ENCODE data around the gene WASF2.

Gene WASF2

DNA sequence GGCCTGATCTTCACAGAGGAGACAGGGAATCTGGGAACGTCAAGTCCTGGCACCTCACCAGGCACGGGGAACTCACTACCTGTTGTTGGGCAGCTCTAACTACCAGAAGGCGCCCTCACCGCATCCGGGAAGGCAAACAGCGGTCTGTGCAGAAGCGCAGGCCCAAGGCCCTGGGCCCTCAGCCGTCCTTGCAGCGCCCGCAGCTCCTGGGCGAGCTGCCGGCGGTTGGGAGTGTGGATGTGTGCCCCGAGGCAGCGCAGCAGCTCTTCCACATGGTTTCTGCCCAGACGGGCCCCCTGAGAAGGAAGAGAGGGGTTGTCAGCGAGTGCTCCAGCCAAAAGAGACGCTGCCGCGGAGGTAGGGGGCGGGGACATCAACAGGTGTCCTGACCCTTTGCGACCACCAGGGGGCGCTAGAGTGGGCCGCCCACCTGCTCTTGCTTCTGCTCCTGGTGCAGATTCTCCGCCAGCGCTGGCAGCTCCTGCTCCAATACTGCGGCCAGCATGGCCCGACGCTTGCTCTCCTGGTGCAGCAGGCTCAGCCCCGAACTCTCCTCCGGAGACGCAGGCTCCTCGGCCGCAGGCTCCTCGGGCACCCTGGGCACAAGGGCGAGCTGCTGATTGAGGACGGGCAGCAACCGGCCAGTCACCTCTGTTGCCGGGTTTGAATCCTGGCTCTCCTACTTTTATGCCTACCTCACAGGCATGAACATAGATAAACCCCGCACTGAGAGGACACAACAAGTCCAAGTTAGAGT, 132.5 kb downstream of the WASF2 start:
- DNase-seq (ENCODE audit: low read depth) = peak; percentile 67

DNA sequence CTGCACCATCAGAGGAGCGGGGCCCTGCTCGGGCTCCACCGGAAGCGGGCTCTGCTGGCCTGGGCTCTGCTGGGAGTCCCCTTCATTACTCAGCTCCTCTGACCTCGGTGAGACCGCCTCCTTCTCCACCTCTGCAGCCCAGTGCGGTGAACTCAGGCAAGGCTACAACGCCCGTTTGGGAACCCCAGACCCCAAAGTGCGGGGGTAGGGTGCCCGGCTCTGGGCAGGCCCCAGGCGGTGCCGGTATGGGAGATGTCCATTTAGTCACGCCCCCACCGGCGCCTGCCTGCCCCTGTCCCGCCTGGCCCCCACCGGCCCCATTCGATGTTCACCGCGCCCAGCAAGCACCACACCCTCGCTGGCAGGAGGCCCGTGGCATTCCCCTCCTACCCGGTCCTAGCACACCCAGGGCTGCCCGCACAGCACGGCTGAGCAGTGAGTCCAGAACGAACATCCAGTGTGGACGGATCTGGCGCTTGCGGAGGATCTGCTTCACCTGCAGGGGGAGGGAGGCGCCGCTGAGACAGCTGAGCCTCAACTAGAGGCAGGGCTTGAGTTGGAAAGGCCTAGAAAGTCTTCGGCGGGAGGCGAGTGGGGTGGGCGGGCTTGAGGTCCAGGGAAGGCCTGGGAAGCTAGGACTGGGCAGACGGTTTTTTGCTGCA, 133.2 kb downstream of the WASF2 start:
- no peak for DNase-seq (ENCODE audit: low read depth)

DNA sequence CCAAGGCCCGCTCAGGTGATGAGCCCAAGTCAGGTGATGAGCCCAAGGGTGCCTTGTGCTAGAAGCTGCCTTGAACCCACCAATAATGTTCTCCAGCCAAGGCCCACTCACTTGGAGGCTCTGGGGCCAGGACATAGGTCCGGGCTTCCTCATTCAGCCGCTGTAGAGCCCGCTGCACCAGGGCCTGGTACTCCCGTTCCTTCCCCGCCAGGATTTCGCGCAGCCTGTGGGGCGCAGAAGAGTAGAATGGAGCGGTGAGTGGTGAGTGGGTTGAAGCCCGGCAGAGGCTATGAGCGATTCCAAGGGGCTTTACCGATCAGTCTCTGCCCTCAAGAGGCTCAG, 133.7 kb downstream of the WASF2 start:
- no peak for DNase-seq (ENCODE audit: low read depth)

DNA sequence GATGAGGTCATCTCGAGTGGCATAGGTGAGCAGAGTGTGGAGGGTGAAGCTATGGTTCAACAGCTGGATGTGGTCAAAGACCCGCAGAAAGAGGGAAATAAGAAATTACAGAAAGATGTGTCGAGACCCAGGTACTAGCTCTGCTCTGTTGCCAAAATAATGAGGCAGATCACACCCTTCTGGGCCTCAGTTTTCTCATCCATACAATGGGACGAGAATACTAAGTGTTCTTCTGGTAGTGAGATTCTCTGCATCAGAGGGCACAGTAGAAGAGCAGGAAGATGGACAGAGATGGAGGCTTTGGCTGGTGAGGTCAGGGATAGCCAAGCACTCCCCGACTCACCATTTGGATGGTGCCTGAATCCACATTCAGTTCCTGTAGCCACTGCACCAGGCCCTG, 134.3 kb downstream of the WASF2 start:
- DNase-seq (ENCODE audit: low read depth) = no peak
